ENCODE data around the gene IGFLR1. TPM values are rescaled to one million over a fixed set of nuclear protein-coding genes. Genes with fewer than 3 reads are reported as not detected.
A peak's percentile ranks its signal among the peaks of the same experiment; 100 is the strongest.

The IGFLR1 gene
- polyA plus RNA-seq, 3 donors, result 80.5 to 144 (median 119) TPM

DNA sequence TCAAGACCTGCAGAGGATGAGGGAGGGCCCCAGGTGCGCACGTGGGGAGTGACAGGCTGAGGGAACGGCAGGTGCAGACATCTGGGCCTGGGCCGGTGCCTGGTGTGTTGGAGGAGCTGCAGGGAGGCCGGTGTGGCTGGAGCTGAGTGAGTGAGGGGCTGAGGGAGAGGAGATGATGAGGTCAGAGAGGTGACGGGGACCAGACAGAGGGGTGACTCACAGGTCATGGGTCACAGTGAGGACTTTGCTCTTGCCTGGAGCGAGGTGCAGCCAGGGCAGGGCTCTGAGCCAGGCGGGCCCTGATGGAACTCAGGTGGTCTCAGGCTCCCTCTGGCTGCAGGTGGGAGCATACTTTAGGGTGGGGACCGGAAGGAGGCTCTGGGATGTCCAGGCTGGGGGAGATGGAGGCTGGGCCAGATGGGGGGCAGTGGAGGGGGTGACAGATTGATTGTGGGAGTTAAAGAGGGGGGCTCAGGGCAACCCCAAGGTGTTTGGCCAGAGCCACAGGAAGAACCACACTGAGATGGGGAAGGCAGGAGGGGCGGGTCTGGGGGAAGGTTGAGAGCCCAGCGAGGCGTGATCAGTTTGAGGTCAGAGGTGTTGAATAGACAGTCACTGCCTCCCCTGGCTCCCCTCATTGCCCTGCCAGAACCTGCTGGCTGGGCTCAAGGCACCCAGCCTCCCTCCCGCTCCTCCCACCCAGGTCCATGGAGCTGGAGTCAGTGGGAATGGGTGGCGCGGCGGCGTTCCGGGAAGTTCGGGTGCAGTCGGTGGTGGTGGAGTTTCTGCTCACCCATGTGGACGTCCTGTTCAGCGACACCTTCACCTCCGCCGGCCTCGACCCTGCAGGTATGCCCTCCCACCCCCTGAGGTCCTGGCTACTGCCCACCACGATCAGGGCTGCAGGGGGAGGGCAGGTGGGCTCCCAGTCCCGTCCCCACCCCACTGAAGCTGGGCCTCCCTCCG, 41.5 kb upstream of the IGFLR1 start:
- no peaks in the 10 kb centered on the region for H3K79me2 ChIP-seq (ENCODE audit: insufficient read depth, low read length)
- no peak for DNase-seq
- no peaks in the 10 kb centered on the region for H3K4me1 ChIP-seq (ENCODE audit: control insufficient read depth in 1 of 2, insufficient read depth in 2 of 2, low read length in 2 of 2)
- H3K9me3 ChIP-seq (replicated peaks in 1 of 2; ENCODE audit: control insufficient read depth in 1 of 2, insufficient read depth in 1 of 2, low read length in 2 of 2), result no peaks in the 10 kb centered on the region
- H3K9ac ChIP-seq (ENCODE audit: insufficient read depth, low read length, poor library complexity, severe bottlenecking), result no peak overlapping the region
- intact Hi-C loops (cut with micrococcal nuclease), result no loop called here
- no peak for TF ChIP-seq CTCF (IDR thresholded peaks at IDR 0.05)
- no peaks in the 10 kb centered on the region for H3K27me3 ChIP-seq (ENCODE audit: control insufficient read depth in 2 of 2, insufficient read depth in 2 of 2, low read length in 2 of 2)
- Mint-ChIP-seq H3K36me3 (peaks cover 39 to 66% of the 10 kb centered on the region in 2 donors), H3K4me1 (no peaks in the 10 kb centered on the region), H3K27ac (peak overlapping the region in 1 of 7 donors; percentile 30), H3K4me3 (no peak overlapping the region), H3K27me3 (ENCODE audit: low read depth in 3 of 3) (peaks cover 0 to 3% (median 0%) of the 10 kb centered on the region in 3 donors), H3K9me3 (no peaks in the 10 kb centered on the region)
- no peak overlapping the region for H3K4me2 ChIP-seq (replicated peaks; ENCODE audit: extremely low read depth, low read length, poor library complexity, severe bottlenecking)
- H3K36me3 ChIP-seq (replicated peaks in 1 of 2; ENCODE audit: control insufficient read depth in 1 of 2, insufficient read depth in 2 of 2, low read length in 2 of 2), result peaks cover 33 to 47% of the 10 kb centered on the region in 2 donors
- H2AFZ ChIP-seq (ENCODE audit: insufficient read depth, low read depth, low read length, poor library complexity, severe bottlenecking), result no peak overlapping the region
- no peak overlapping the region for H3K27ac ChIP-seq (ENCODE audit: low read depth in 1 of 2, low read length in 2 of 2)
- 96% methylated on average over 11 of the region's 28 CpGs for WGBS (ENCODE audit: insufficient coverage)
- H4K20me1 ChIP-seq (ENCODE audit: insufficient read depth, low read length), result no peaks in the 10 kb centered on the region
- H3K4me3 ChIP-seq (replicated peaks in 1 of 3; ENCODE audit: low read depth in 2 of 3, low read length in 3 of 3), result no peak overlapping the region

DNA sequence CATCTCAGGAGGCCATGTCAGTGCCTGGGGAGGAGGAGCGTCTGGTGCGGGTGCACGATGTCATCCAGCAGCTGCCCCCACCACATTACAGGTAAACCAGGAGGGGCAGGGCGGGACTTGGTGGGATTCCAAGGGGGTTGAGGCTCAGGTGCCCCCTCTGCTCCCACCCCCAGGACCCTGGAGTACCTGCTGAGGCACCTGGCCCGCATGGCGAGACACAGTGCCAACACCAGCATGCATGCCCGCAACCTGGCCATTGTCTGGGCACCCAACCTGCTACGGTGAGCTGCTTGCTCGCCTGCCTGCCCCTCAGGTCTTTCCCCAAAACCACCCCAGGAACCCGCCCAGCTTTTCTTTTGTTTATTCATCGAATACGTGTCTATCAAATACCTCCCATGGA, 40.3 kb upstream of the IGFLR1 start:
- DNase-seq, result no peak
- peaks cover 0 to 2% (median 0%) of the 10 kb centered on the region in 3 donors for H3K27me3 Mint-ChIP-seq (ENCODE audit: low read depth in 3 of 3)
- no peaks in the 10 kb centered on the region for H3K4me1 Mint-ChIP-seq
- H3K9me3 Mint-ChIP-seq, result no peaks in the 10 kb centered on the region
- Histone ChIP-seq H3K27me3 (ENCODE audit: control insufficient read depth in 2 of 2, insufficient read depth in 2 of 2, low read length in 2 of 2) (no peaks in the 10 kb centered on the region), H3K9ac (ENCODE audit: insufficient read depth, low read length, poor library complexity, severe bottlenecking) (no peak overlapping the region), H3K4me2 (replicated peaks; ENCODE audit: extremely low read depth, low read length, poor library complexity, severe bottlenecking) (no peak overlapping the region), H3K79me2 (ENCODE audit: insufficient read depth, low read length) (peaks cover under 1% of the 10 kb centered on the region), H3K27ac (ENCODE audit: low read depth in 1 of 2, low read length in 2 of 2) (no peak overlapping the region), H3K4me3 (replicated peaks in 1 of 3; ENCODE audit: low read depth in 2 of 3, low read length in 3 of 3) (no peak overlapping the region), H3K9me3 (replicated peaks in 1 of 2; ENCODE audit: control insufficient read depth in 1 of 2, insufficient read depth in 1 of 2, low read length in 2 of 2) (no peaks in the 10 kb centered on the region), H2AFZ (ENCODE audit: insufficient read depth, low read depth, low read length, poor library complexity, severe bottlenecking) (no peak overlapping the region), H3K4me1 (ENCODE audit: control insufficient read depth in 1 of 2, insufficient read depth in 2 of 2, low read length in 2 of 2) (no peaks in the 10 kb centered on the region), H3K36me3 (replicated peaks in 1 of 2; ENCODE audit: control insufficient read depth in 1 of 2, insufficient read depth in 2 of 2, low read length in 2 of 2) (peaks cover 31 to 47% of the 10 kb centered on the region in 2 donors), H4K20me1 (ENCODE audit: insufficient read depth, low read length) (no peaks in the 10 kb centered on the region)
- H3K36me3 Mint-ChIP-seq, result peaks cover 40 to 67% of the 10 kb centered on the region in 2 donors
- TF ChIP-seq CTCF (IDR thresholded peaks at IDR 0.05), result no peak
- H3K4me3 Mint-ChIP-seq, result no peak overlapping the region
- WGBS (ENCODE audit: insufficient coverage), result 99% methylated on average over 8 of the region's 12 CpGs
- intact Hi-C loops (cut with micrococcal nuclease), result no loop called here
- H3K27ac Mint-ChIP-seq, result no peak overlapping the region
